WERI-Rb-1 (cell line): ENCODE data around the gene FAM193B.

Source experiments
- DNase-seq: peaks from one replicate; pipeline ENCODE4 v3.0.0-alpha.2; 2020
- H3K27ac ChIP-seq: fragments of 250-450 bp; sonication (Bioruptor Pico); 2 replicates; pipeline ENCODE4 v1.5.1; 2020; ENCODE audit warnings: mild to moderate bottlenecking, moderate library complexity
- H3K27me3 ChIP-seq: fragments of 250-450 bp; sonication (Bioruptor Pico); 2 replicates; pipeline ENCODE4 v1.5.1; 2021; ENCODE audit warnings: mild to moderate bottlenecking, low read depth, moderate library complexity; ENCODE audit not compliant: insufficient read depth, severe bottlenecking
- H3K36me3 ChIP-seq: fragments of 250-450 bp; sonication (Bioruptor Pico); 2 replicates; pipeline ENCODE4 v1.5.1; 2020; ENCODE audit warnings: mild to moderate bottlenecking, moderate library complexity
- H3K4me3 ChIP-seq: 2 replicates; pipeline ENCODE4 v1.5.1; 2011; ENCODE audit warnings: low read depth, mild to moderate bottlenecking, control low read depth, low read length
- H3K9me3 ChIP-seq: fragments of 250-450 bp; sonication (Bioruptor Pico); 2 replicates; pipeline ENCODE4 v1.5.1; 2021; ENCODE audit warnings: mild to moderate bottlenecking, moderate library complexity; ENCODE audit not compliant: severe bottlenecking
- CTCF ChIP-seq: IDR thresholded peaks from 2 replicates; pipeline ENCODE4 v1.5.1; 2011; ENCODE audit warnings: low read depth, mild to moderate bottlenecking, control low read depth, inconsistent platforms, low read length

Gene FAM193B

GRCh38 chr5:177496070-177496726, 58.2 kb downstream of the FAM193B start:
- Histone ChIP-seq H3K27me3 (no peaks in the 10 kb centered on the region), H3K9me3 (no peaks in the 10 kb centered on the region), H3K36me3 (peaks cover 5% of the 10 kb centered on the region; the same call in 1 of the 2 replicates), H3K27ac (peak overlapping the region; percentile 92), H3K4me3 (peak overlapping the region; percentile 61)
- peak; percentile 25 for TF ChIP-seq CTCF
- peak; percentile 26 for DNase-seq

- Histone ChIP-seq H3K4me3 (no peak overlapping the region), H3K27me3 (no peaks in the 10 kb centered on the region), H3K36me3 (peaks cover 5% of the 10 kb centered on the region), H3K27ac (peak overlapping the region; percentile 92), H3K9me3 (no peaks in the 10 kb centered on the region)
- DNase-seq: peak; percentile 34
- no peak for TF ChIP-seq CTCF
Measured at GRCh38 chr5:177495243-177496060, 58.9 kb downstream of the FAM193B start.

- Histone ChIP-seq H3K27me3 (no peaks in the 10 kb centered on the region), H3K4me3 (no peak overlapping the region), H3K27ac (no peak overlapping the region), H3K36me3 (peaks cover 14% of the 10 kb centered on the region), H3K9me3 (no peaks in the 10 kb centered on the region)
- peak; percentile 43 for DNase-seq
- TF ChIP-seq CTCF: peak; percentile 42
Measured at GRCh38 chr5:177494346-177495195, 59.8 kb downstream of the FAM193B start.

GRCh38 chr5:177493795-177494345, 60.5 kb downstream of the FAM193B start:
- H3K27me3 ChIP-seq: no peaks in the 10 kb centered on the region
- H3K36me3 ChIP-seq: peaks cover 14% of the 10 kb centered on the region
- no peak overlapping the region for H3K27ac ChIP-seq
- TF ChIP-seq CTCF: no peak
- H3K9me3 ChIP-seq: no peaks in the 10 kb centered on the region
- H3K4me3 ChIP-seq: no peak overlapping the region
- DNase-seq: no peak

- Histone ChIP-seq H3K27ac (no peak overlapping the region), H3K27me3 (no peaks in the 10 kb centered on the region), H3K9me3 (no peaks in the 10 kb centered on the region), H3K4me3 (no peak overlapping the region), H3K36me3 (peaks cover 17% of the 10 kb centered on the region)
- DNase-seq: no peak
- no peak for TF ChIP-seq CTCF
Measured at GRCh38 chr5:177492841-177493240, 61.5 kb downstream of the FAM193B start.
